HFFc6 (cell line): ENCODE data around the gene PKHD1. TPM values are rescaled to one million over a fixed set of nuclear protein-coding genes. Genes with fewer than 3 reads are reported as not detected.

Experiments
- DNase-seq: peaks from one replicate; pipeline ENCODE4 v3.0.0-alpha.2; 2018
- H3K27ac Mint-ChIP-seq: 2 replicates; pipeline ENCODE4 v1.8.0; 2020; ENCODE audit warnings: mild to moderate bottlenecking, mixed read lengths
- H3K27me3 Mint-ChIP-seq: 2 replicates; pipeline ENCODE4 v1.8.0; 2021; ENCODE audit warnings: mild to moderate bottlenecking, moderate library complexity, mixed read lengths; ENCODE audit not compliant: insufficient read depth
- H3K36me3 Mint-ChIP-seq: 2 replicates; pipeline ENCODE4 v1.8.0; 2021; ENCODE audit warnings: low read depth, mixed read lengths
- H3K4me1 Mint-ChIP-seq: 2 replicates; pipeline ENCODE4 v1.8.0; 2020; ENCODE audit warnings: low read depth, mixed read lengths
- H3K4me3 Mint-ChIP-seq: 2 replicates; pipeline ENCODE4 v1.8.0; 2020; ENCODE audit warnings: mild to moderate bottlenecking, moderate library complexity, mixed read lengths
- H3K9me3 Mint-ChIP-seq: 2 replicates; pipeline ENCODE4 v1.8.0; 2020; ENCODE audit warnings: mild to moderate bottlenecking, mixed read lengths
- CTCF ChIP-seq: fragments of 200-600 bp; sonication (generic); IDR thresholded peaks from 2 replicates; pipeline ENCODE4 v1.5.0; 2021; ENCODE audit warnings: antibody characterized with exemption, mild to moderate bottlenecking
- total RNA-seq, 6 experiments: library from RNA; stranded (reverse); fragmentation: NEBNext Ultra II Directional; extraction: Animal tissue kit (Norgen Biotek cat#: 25700); gene quantifications; 2 replicates in 1 of 6; 3 replicates in 5 of 6; pipeline ENCODE4 v1.2.3, GENCODE V29; 2021

The PKHD1 gene
- total RNA-seq, 6 experiments from 2014 or later = not detected

- no peak overlapping the region for H3K27ac Mint-ChIP-seq
- H3K4me1 Mint-ChIP-seq = no peaks in the 10 kb centered on the region
- no peaks in the 10 kb centered on the region for H3K27me3 Mint-ChIP-seq
- H3K4me3 Mint-ChIP-seq = no peak overlapping the region
- peaks cover 21% of the 10 kb centered on the region for H3K9me3 Mint-ChIP-seq
- DNase-seq = no peak
- H3K36me3 Mint-ChIP-seq = no peaks in the 10 kb centered on the region
- no peak for TF ChIP-seq CTCF
Measured at GRCh38 chr6:51778666-51779065, 308.7 kb downstream of the PKHD1 start.

- no peaks in the 10 kb centered on the region for H3K27me3 Mint-ChIP-seq
- no peaks in the 10 kb centered on the region for H3K4me1 Mint-ChIP-seq
- TF ChIP-seq CTCF = no peak
- no peaks in the 10 kb centered on the region for H3K36me3 Mint-ChIP-seq
- H3K27ac Mint-ChIP-seq = no peak overlapping the region
- DNase-seq = no peak
- peaks cover 18% of the 10 kb centered on the region for H3K9me3 Mint-ChIP-seq
- H3K4me3 Mint-ChIP-seq = no peak overlapping the region
Measured at GRCh38 chr6:51777618-51778017, 309.8 kb downstream of the PKHD1 start.

GRCh38 chr6:51775942-51776860 lies 311.2 kb downstream of the PKHD1 start:
- H3K27me3 Mint-ChIP-seq = no peaks in the 10 kb centered on the region
- peaks cover 21% of the 10 kb centered on the region for H3K9me3 Mint-ChIP-seq
- TF ChIP-seq CTCF = no peak
- no peak for DNase-seq
- H3K27ac Mint-ChIP-seq = no peak overlapping the region
- H3K36me3 Mint-ChIP-seq = no peaks in the 10 kb centered on the region
- no peaks in the 10 kb centered on the region for H3K4me1 Mint-ChIP-seq
- H3K4me3 Mint-ChIP-seq = no peak overlapping the region

DNA sequence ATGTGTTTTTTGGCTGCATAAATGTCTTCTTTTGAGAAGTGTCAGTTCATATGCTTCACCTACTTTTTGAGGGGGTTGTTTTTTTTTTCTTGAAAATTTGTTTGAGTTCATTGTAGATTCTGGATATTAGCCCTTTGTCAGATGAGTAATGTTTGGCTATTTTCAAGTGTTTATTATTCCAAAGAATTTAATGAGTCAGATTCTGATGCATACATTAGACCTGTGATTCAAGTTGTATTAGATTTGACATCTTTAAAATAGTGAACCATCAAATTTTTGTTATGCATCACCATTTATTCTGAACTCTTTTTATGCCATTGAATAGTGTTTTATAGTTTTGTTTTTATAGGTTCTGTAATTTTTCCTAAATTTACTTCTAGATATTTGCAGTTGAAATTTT lies 319.3 kb downstream of the PKHD1 start:
- H3K9me3 Mint-ChIP-seq = peaks cover 25% of the 10 kb centered on the region
- H3K4me1 Mint-ChIP-seq = no peaks in the 10 kb centered on the region
- no peaks in the 10 kb centered on the region for H3K36me3 Mint-ChIP-seq
- TF ChIP-seq CTCF = no peak
- H3K4me3 Mint-ChIP-seq = no peak overlapping the region
- DNase-seq = no peak
- no peak overlapping the region for H3K27ac Mint-ChIP-seq
- no peaks in the 10 kb centered on the region for H3K27me3 Mint-ChIP-seq

DNA sequence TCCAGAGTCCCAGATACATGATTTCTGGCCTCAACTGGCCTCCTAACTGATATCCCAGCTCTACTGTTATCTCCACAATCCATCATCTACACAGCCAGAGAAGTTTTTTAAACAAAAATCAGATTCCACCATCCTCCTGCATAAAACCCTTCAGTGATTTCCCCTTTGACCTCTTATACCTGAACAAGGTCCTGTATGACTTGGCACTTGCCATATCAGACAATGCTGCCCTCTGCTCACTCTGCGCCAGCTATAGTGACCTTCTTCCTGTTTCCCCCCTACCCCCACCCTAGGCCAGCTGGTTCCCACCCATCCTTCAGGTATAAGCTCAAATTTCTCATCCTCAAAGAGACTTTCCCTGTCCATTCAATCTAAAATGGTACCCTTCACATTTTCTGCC lies 322.2 kb downstream of the PKHD1 start:
- H3K27ac Mint-ChIP-seq = no peak overlapping the region
- TF ChIP-seq CTCF = no peak
- no peak for DNase-seq
- H3K27me3 Mint-ChIP-seq = no peaks in the 10 kb centered on the region
- H3K4me1 Mint-ChIP-seq = no peaks in the 10 kb centered on the region
- H3K9me3 Mint-ChIP-seq = peaks cover 25% of the 10 kb centered on the region
- H3K4me3 Mint-ChIP-seq = no peak overlapping the region
- H3K36me3 Mint-ChIP-seq = no peaks in the 10 kb centered on the region
